AG10803 (cell line): ENCODE results near the gene NDUFB7.
"Not testable (repeated sequence)": the region's sequence is repeated elsewhere in the genome, so short reads cannot be mapped to it uniquely, and the experiment has no call there.

ENCODE experiments used
- DNase-seq: peaks from one replicate; pipeline ENCODE4 v3.0.0; 2010; ENCODE audit warnings: low read depth
- H3K4me3 ChIP-seq: 2 replicates; pipeline ENCODE4 v1.5.1; 2011; ENCODE audit warnings: mild to moderate bottlenecking, low read length, control low read depth
- TF ChIP-seq, protein P1 (sequence below): conservative IDR thresholded peaks from 2 replicates; pipeline ENCODE4 v1.5.1; 2011; ENCODE audit warnings: mild to moderate bottlenecking, low read length, control low read depth, inconsistent platforms

The NDUFB7 gene

DNA sequence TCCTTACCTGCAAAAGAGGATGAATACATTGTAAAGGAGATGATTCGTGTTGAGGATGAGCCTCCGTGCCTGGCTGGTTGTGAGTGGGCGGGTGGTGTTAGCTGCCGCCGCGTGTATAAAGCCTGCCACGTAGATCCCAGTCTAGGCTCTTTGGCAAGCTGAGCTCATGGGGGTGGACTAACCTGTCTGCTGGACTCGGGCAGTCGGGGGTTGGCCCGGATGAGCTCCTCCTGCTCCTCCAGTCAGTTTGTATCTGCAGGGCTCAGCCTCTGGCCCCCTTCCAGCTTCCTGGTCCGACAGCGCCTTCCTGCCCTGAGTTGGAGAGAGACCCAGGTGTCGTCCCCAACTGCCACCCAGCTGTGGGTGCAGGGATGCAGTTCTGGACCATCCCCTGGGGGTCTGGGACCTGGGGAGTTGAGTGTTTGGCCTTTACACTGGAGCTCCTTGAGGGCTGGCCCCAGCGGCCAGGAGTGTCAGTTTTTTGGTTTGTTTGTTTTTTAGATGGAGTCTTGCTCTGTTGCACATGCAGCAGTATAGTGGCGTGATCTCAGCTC, 21.6 kb downstream of the NDUFB7 start:
- no peak overlapping the region for H3K4me3 ChIP-seq
- no peak for DNase-seq
- TF ChIP-seq, protein P1, sequence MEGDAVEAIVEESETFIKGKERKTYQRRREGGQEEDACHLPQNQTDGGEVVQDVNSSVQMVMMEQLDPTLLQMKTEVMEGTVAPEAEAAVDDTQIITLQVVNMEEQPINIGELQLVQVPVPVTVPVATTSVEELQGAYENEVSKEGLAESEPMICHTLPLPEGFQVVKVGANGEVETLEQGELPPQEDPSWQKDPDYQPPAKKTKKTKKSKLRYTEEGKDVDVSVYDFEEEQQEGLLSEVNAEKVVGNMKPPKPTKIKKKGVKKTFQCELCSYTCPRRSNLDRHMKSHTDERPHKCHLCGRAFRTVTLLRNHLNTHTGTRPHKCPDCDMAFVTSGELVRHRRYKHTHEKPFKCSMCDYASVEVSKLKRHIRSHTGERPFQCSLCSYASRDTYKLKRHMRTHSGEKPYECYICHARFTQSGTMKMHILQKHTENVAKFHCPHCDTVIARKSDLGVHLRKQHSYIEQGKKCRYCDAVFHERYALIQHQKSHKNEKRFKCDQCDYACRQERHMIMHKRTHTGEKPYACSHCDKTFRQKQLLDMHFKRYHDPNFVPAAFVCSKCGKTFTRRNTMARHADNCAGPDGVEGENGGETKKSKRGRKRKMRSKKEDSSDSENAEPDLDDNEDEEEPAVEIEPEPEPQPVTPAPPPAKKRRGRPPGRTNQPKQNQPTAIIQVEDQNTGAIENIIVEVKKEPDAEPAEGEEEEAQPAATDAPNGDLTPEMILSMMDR = no peak

DNA sequence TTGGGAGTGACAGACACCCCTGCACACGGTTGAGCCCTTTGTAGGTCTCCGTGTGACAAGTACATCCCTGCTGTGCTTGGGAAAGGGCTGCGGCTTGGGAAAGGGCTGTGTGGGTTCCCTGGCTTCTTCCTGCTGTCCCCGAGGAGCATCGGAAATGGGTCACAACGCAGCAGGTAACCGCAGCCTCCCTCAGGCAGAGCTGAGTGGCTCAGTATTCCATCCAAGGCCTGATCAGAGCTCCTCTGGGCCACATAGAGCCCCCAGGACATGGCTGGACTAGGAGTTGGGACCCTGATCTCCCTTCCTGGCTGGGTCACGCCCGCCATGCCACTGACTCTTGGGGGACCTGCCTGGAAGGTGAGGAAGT, 26.2 kb downstream of the NDUFB7 start:
- H3K4me3 ChIP-seq = no peak overlapping the region
- TF ChIP-seq, protein P1 = no peak
- DNase-seq = no peak

DNA sequence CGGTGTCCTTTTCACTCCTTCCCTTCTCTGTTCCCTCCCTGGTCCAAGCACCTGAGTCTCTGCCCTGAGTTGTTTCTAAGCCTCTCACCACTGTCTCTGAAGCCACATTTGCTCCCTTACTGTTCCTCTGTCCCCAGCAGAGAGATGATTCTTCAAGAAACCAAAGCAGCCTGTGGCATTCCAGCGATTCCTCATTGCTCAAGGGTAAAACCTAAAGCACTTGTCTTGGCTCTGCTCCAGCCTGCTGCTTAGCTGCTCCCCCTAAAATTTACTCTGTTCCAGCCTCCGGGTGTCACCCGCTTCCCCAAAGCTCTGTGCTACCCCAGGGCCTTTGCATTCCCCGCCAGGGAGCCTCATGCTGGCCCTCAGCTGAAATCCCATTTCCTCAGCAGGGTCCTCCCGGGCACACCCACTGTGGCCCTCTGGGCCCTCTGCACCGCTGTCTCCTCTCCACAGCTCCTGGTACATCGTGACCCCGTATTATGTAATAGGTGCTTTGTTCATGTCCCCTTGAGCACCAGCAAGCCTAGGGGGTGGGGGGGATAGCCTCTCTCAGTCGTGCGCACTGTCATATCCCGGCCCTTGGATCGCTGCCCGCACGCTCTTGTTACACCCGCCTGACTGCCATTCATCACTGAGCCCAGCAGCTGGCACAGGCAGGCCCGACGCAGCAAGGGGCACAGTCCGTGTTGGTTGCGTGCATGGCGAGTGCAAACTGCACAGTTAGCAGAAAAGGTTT, 26.7 kb downstream of the NDUFB7 start:
- TF ChIP-seq, protein P1 = no peak
- peak; percentile 33 for DNase-seq
- H3K4me3 ChIP-seq = no peak overlapping the region

DNA sequence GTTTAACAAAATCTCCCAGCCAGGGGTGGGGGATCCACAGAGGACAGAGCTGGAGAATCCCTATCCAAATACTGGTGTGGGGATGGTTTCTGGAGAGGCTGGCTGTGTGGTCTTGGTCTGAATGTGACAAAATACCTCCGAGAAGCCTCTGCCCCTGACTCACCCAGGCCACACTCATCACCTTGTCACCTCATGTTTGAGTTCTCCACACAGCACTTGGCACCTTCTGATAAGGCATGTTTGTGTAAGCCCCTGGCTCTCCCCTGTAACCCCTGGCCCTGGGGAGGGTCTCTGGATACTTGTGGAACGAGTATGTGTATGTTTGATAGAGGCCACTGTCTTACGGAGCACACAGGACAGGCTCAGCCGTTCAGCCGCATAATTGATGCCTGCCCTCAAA, 27.8 kb downstream of the NDUFB7 start:
- DNase-seq = no peak

DNA sequence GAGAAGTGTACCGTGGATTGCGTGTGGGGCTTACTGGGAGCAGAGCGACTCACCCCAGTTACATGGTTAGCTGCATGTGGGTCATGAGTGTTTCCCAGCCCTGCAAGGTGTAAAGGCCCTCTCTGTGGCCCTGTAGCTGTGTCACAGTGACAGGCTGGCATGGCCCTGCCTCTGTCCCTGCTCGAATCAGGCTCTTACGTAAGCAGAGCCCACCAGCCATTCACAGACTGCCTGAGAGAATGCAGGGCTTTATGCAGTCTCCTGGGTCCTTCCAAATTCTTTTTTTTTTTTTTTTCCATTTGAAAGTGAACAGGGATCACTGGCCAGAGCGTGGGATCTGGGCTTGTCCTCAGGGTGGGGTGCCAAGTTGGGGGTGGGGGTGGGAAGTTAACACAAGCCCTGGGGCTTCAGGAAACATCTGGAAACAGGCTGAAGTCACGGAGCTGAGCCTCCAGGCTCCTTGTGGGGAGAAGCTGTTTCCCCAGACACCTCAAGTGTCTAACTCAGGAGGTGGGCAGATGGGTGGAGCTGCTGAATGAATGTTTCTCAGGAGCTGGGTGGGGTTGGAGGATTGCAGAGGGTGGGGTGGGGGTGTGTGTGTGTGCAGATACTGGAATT, 29.0 kb downstream of the NDUFB7 start:
- TF ChIP-seq, protein P1 = no peak
- peak; percentile 67 for DNase-seq
- H3K4me3 ChIP-seq = no peak overlapping the region

More for the DNA sequence above, 27.8 kb downstream of the NDUFB7 start:
- no peak overlapping the region for H3K4me3 ChIP-seq
- TF ChIP-seq, protein P1 = no peak

DNA sequence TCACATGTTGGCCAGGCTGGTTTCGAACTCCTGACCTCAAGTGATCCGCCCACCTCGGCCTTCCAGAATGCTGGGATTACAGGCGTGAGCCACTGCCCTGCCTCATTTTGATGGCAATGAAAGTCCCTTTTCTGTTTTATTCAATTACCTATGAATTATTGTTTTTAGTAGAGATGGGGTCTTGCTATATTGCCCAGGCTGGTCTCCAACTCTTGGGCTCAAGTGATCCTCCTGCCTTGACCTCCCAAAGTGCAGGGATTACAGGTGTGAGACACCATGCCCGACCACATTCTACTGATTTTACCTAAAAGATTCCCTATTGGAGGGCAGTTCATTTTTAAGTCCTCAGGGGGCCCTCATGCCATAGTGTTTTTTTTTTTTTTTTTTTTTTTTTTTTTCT, 29.9 kb downstream of the NDUFB7 start:
- not testable (repeated sequence) for H3K4me3 ChIP-seq, DNase-seq

DNA sequence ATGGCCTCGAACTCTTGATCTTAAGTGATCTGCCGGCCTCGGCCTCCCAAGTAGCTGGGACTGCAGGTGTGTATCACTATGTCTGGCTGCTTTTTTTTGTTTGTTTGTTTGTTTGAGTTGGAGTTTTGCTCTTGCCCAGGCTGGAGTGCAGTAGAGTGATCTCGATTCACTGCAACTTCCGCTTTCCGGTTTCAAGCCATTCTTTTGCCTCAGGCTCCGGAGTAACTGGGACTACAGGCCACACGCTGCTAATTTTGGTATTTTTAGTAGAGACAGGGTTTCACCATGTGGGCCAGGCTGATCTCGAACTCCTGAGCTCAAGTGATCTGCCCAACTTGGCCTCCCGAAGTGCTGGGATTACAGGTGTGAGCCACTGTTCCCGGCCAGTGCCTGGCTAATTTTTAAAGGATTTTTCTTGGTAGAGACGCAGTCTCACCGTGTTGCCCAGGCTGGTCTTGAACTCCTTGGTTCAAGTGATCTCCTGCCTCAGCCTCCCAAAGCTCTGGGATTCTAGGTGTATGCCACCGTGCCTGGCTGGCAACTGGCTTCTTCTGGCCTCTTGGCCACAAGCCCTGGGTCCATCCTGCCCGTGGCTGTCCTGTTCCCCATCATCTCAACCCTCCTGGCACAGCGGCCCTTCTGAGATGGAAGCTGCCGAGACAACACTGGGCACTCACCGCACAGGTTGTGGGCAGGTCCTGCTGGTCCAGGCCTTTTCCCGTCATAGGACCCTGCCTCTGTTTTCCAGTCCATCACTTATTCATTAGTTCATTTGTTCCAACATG, 30.9 kb downstream of the NDUFB7 start:
- no peak overlapping the region for H3K4me3 ChIP-seq
- DNase-seq = no peak

More for the DNA sequence above, 30.9 kb downstream of the NDUFB7 start:
- TF ChIP-seq, protein P1 = no peak
